ENCODE data around the gene WNT9B. TPM values are rescaled to one million over a fixed set of nuclear protein-coding genes. Genes with fewer than 3 reads are reported as not detected.
A peak's percentile ranks its signal among the peaks of the same experiment; 100 is the strongest.

Gene WNT9B
- total and polyA plus RNA-seq, 2 experiments from 2014 or later, result 2.4 to 2.6 TPM

DNA sequence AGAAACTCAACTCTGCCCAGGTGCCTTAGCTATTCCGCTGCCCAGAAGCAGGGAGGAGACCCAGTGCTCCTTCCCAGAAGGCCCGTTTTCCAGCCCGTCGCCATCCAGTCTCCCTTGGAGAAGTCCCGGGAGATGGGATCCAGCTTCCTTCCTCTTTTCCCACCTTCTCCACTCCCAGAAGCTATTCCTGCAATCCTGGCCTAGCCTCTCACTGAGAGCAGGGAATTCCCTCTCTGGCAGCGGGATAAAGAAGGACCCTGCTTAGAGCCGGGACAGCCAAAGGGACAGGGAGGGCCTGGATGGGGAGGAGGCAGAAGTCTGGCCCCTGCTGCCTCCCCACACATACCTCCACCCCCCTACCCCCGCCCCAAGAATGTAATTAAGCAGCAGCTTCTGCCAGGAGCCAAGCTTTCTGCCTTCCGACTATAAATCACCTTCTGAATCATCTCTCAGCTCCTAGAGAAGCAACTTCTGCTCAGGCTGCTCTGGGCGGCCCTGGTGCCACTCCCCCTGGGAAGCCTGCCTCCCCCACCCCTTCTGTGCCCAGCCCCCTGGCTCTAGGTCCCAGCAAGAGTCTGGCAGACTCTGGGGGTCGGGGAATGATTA is 39.3 kb upstream of the WNT9B start:
- no peak overlapping the region for H3K27ac ChIP-seq
- no peaks in the 10 kb centered on the region for H3K9me3 ChIP-seq (ENCODE audit: low read depth)
- no peak overlapping the region for H2AFZ ChIP-seq
- no peaks in the 10 kb centered on the region for H4K20me1 ChIP-seq (ENCODE audit: insufficient read depth, poor library complexity, severe bottlenecking)
- H3K27me3 ChIP-seq, result peaks cover 33% of the 10 kb centered on the region
- H3K4me1 ChIP-seq (ENCODE audit: insufficient read depth), result no peaks in the 10 kb centered on the region
- H3K79me2 ChIP-seq, result no peaks in the 10 kb centered on the region
- WGBS (ENCODE audit: low lambda C conversion rate, missing lambda C conversion rate), result 51% methylated on average over 10 of the region's 11 CpGs
- no peak overlapping the region for H3K4me2 ChIP-seq
- no peak overlapping the region for H3K4me3 ChIP-seq
- TF ChIP-seq EZH2 (IDR thresholded peaks at IDR 0.05; ENCODE audit: borderline replicate concordance), result no peak
- no peaks in the 10 kb centered on the region for H3K9me2 ChIP-seq (replicated peaks; ENCODE audit: insufficient read depth)
- DNase-seq (ENCODE audit: low spot score), result peak; percentile 44
- H3K36me3 ChIP-seq (replicated peaks; ENCODE audit: insufficient read depth, low read depth), result no peaks in the 10 kb centered on the region

DNA sequence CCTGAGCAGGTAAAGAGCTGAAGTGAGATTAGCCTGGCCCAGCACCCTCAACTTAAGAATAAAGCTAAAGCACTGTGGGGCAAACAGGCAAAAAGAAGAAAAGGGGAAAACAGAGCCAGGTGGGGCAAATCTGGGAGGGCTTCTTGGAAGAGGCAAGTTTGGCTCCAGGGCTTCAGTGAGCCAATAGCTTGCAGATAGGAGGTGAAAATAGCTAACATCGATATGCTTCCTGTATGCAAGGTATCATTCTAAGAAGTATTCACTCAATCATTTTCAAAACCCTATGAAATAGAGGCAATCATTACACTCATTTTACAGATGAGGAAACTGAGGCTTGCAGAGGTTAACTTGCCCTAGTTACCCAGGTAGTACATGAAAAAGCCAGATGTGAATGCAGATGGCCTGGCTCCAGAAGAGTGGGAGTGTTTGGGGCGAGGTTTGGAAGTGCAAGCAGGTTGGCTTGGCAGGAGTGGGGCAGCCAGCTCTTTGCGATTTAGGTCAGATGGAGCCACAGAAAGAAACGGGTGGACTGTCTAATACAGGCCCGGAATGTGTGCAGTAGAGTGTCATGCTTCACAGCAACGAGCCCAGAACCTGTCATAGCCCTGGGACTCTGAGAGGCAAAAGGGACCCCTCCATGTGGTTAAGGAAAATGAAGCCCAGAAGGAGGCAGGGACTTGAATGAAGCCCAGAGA is 38.6 kb upstream of the WNT9B start:
- no peaks in the 10 kb centered on the region for H3K9me2 ChIP-seq (replicated peaks; ENCODE audit: insufficient read depth)
- no peak overlapping the region for H3K4me2 ChIP-seq
- H4K20me1 ChIP-seq (ENCODE audit: insufficient read depth, poor library complexity, severe bottlenecking), result no peaks in the 10 kb centered on the region
- no peaks in the 10 kb centered on the region for H3K9me3 ChIP-seq (ENCODE audit: low read depth)
- TF ChIP-seq EZH2phosphoT487 (IDR thresholded peaks at IDR 0.05; ENCODE audit: low read depth, severe bottlenecking, unreplicated experiment), result no peak
- TF ChIP-seq, protein P1, sequence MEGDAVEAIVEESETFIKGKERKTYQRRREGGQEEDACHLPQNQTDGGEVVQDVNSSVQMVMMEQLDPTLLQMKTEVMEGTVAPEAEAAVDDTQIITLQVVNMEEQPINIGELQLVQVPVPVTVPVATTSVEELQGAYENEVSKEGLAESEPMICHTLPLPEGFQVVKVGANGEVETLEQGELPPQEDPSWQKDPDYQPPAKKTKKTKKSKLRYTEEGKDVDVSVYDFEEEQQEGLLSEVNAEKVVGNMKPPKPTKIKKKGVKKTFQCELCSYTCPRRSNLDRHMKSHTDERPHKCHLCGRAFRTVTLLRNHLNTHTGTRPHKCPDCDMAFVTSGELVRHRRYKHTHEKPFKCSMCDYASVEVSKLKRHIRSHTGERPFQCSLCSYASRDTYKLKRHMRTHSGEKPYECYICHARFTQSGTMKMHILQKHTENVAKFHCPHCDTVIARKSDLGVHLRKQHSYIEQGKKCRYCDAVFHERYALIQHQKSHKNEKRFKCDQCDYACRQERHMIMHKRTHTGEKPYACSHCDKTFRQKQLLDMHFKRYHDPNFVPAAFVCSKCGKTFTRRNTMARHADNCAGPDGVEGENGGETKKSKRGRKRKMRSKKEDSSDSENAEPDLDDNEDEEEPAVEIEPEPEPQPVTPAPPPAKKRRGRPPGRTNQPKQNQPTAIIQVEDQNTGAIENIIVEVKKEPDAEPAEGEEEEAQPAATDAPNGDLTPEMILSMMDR (IDR thresholded peaks at IDR 0.05; ENCODE audit: poor library complexity), result no peak
- no peak for TF ChIP-seq EZH2 (IDR thresholded peaks at IDR 0.05; ENCODE audit: borderline replicate concordance)
- H3K27me3 ChIP-seq, result peaks cover 40% of the 10 kb centered on the region
- H3K36me3 ChIP-seq (replicated peaks; ENCODE audit: insufficient read depth, low read depth), result no peaks in the 10 kb centered on the region
- H3K4me3 ChIP-seq, result no peak overlapping the region
- H3K27ac ChIP-seq, result no peak overlapping the region
- no peak for DNase-seq (ENCODE audit: low spot score)
- H2AFZ ChIP-seq, result no peak overlapping the region
- H3K79me2 ChIP-seq, result no peaks in the 10 kb centered on the region
- no peaks in the 10 kb centered on the region for H3K4me1 ChIP-seq (ENCODE audit: insufficient read depth)
- 80% methylated on average over 6 of the region's 6 CpGs for WGBS (ENCODE audit: low lambda C conversion rate, missing lambda C conversion rate)

DNA sequence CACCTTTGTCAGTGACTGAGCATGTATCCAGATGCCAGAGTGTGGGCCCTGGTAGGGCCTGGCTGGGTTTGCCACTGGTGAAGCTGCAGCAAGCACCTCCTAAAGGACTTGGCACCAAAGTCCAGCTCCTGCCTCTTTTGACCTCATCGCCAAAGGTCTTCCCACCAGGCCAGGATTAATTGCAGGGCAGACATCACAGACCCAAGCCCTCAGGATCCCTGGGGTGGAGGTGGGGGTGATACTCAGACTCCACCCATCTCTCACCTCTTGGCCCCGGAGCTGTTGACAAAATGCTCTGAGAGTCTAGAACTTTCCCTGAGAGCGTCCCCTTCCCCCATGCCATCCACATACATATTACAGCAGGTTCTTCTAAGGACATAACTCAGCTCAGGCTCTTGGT is 37.5 kb upstream of the WNT9B start:
- Histone ChIP-seq H3K9me2 (replicated peaks; ENCODE audit: insufficient read depth) (no peaks in the 10 kb centered on the region), H3K79me2 (no peaks in the 10 kb centered on the region), H3K27ac (no peak overlapping the region), H3K36me3 (replicated peaks; ENCODE audit: insufficient read depth, low read depth) (no peaks in the 10 kb centered on the region), H3K9me3 (ENCODE audit: low read depth) (no peaks in the 10 kb centered on the region), H3K4me3 (no peak overlapping the region), H2AFZ (no peak overlapping the region), H4K20me1 (ENCODE audit: insufficient read depth, poor library complexity, severe bottlenecking) (no peaks in the 10 kb centered on the region), H3K4me2 (no peak overlapping the region), H3K4me1 (ENCODE audit: insufficient read depth) (peaks cover 3% of the 10 kb centered on the region), H3K27me3 (peaks cover 51% of the 10 kb centered on the region)
- TF ChIP-seq EZH2phosphoT487 (IDR thresholded peaks at IDR 0.05; ENCODE audit: low read depth, severe bottlenecking, unreplicated experiment) (no peak), EZH2 (IDR thresholded peaks at IDR 0.05; ENCODE audit: borderline replicate concordance) (no peak)
- TF ChIP-seq, protein P1 (IDR thresholded peaks at IDR 0.05; ENCODE audit: poor library complexity), result no peak
- 82% methylated on average over 3 of the region's 3 CpGs for WGBS (ENCODE audit: low lambda C conversion rate, missing lambda C conversion rate)
- DNase-seq (ENCODE audit: low spot score), result no peak

DNA sequence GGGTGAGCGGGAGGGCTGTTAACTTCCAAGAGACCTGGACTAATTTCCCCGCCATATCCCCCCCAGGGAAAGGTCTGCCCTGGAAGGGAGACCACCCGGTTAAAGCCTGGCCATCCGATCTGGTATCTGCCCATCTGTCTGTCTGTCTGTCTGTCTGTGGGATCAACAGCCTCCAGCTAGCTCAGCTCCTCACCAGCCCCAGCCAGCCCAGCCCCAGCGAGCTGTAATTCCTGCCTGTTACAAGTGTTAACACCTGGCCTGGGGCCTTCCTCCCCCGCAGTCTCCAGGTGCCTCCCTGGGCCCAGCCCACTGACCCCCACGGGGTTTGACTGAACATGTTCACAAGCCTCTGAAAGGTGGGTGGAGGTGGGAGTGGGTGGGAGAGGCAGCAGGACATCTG is 36.9 kb upstream of the WNT9B start:
- Histone ChIP-seq H3K36me3 (replicated peaks; ENCODE audit: insufficient read depth, low read depth) (no peaks in the 10 kb centered on the region), H2AFZ (no peak overlapping the region), H3K4me2 (no peak overlapping the region), H3K9me3 (ENCODE audit: low read depth) (no peaks in the 10 kb centered on the region), H3K4me1 (ENCODE audit: insufficient read depth) (peaks cover 8% of the 10 kb centered on the region), H3K27me3 (peaks cover 56% of the 10 kb centered on the region), H3K79me2 (no peaks in the 10 kb centered on the region), H3K27ac (no peak overlapping the region), H3K4me3 (no peak overlapping the region), H4K20me1 (ENCODE audit: insufficient read depth, poor library complexity, severe bottlenecking) (no peaks in the 10 kb centered on the region), H3K9me2 (replicated peaks; ENCODE audit: insufficient read depth) (no peaks in the 10 kb centered on the region)
- no peak for DNase-seq (ENCODE audit: low spot score)
- 53% methylated on average over 7 of the region's 7 CpGs for WGBS (ENCODE audit: low lambda C conversion rate, missing lambda C conversion rate)
- TF ChIP-seq, protein P1 (IDR thresholded peaks at IDR 0.05; ENCODE audit: poor library complexity), result no peak
- TF ChIP-seq EZH2phosphoT487 (IDR thresholded peaks at IDR 0.05; ENCODE audit: low read depth, severe bottlenecking, unreplicated experiment) (no peak), EZH2 (IDR thresholded peaks at IDR 0.05; ENCODE audit: borderline replicate concordance) (no peak)

Data from hepatocyte (in vitro differentiated cells).